HG03378 (cell line): ENCODE results near the gene KIF1C.
"Not testable (repeated sequence)": the region's sequence is repeated elsewhere in the genome, so short reads cannot be mapped to it uniquely, and the experiment has no call there.

Experiments used
- ATAC-seq: cut with Tn5 transposase; IDR thresholded peaks from one replicate; pipeline ENCODE4 v1.9.1; 2021; ENCODE audit warnings: mild to moderate bottlenecking, moderate library complexity; ENCODE audit not compliant: unreplicated experiment

KIF1C gene

DNA sequence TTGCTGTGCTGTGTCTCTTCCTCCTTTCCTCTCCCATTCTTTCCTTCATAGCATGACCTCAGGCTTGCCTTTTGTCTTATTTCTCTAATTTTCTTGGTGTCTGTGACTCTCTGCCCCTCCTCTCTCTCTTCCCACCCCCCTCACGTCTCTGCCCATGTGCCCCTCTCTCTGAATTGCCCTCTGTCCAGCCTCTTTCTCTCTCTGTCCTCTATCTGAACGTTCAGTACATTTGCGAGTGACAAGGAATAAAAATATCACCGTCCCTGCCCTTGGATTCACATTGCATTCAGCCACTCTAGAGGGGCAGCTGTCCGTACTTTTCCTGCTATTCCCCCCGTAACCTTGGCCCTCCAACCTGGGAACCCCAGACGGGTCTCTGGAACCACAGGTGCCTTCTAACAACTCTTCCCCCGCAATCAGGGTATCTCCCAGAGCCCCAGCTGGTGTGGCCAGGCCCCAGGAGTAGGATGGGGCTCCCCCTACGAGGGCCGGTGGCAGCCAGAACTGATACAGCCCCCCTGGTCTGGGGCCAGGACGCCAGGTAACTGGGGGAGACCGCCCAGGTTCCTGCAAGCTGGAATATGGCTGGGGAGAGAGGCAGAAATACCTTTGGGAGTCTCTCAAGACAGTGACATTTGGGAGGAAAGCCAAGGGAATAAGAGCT is 1.8 kb downstream of the KIF1C start:
- no peak for ATAC-seq

DNA sequence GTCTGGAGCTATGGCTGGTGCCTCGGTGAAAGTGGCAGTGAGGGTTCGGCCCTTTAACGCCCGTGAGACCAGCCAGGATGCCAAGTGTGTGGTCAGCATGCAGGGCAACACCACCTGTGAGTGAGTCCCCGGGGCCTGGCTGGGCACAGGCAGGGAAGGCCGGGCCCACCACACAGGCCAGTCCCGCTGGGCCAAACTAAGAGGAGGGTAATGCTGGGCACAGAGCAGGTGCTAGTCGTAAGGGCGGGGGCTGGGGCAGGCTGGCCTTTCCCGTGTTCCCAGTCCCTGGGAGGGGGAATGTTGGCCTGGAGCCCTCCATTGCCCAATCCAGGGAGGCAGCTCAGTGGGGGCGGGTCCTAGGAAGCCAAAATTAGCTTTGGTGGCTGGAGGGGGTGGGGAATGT is 2.5 kb downstream of the KIF1C start:
- no peak for ATAC-seq

DNA sequence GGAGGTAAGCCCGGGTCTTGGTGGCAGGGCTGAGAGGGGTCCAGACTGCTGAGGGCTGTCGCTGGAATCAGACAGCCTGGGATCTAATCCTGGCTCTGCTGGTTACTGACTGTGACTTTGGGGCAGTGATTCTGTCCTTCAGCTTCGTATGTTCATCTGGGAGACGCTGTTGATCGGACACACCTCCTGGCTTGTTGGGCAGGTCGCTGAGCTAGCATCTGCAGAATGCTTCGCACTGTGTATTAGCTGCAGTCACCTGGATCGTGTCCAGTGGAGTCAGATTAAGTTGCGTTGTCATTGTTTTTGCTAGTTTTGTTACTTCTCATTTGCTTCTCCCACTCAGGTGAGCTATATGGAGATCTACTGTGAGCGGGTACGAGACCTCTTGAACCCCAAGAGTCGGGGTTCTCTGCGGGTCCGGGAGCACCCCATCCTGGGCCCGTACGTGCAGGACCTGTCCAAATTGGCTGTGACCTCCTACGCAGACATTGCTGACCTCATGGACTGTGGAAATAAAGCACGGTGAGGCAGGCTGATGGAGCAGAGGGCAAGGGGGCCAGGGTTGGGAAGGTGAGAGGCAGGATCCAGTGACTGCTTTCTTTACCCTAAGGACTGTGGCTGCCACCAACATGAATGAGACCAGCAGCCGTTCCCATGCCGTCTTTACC is 4.5 kb downstream of the KIF1C start:
- no peak for ATAC-seq

DNA sequence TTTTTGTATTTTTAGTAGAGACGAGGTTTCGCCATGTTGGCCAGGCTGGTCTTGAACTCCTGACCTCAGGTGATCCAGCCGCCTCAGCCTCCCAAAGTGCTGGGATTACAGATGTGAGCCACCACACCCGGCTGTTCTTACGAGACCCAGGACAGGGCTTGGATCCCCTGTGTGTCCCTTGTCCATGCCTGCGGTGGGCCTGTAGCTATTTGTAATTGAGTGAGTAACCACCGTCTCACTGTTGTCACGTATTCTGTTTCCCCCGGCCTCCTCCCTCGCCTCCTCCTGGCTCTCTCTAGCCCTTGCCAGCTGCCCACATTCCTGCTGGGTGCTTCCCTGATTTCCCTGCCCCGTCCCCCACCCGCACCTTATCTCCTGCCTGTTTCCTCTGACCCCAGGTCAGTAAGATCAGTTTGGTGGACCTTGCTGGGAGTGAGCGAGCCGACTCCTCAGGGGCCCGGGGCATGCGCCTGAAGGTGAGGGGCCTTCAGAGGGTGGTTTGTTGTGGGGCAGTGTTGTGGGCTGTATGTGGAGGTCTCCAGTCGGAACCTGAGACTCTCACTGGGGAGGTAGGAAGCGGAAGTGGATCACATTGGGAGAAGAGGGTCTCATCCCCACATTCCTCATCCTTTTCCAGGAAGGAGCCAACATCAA is 5.6 kb downstream of the KIF1C start:
- ATAC-seq = no peak

DNA sequence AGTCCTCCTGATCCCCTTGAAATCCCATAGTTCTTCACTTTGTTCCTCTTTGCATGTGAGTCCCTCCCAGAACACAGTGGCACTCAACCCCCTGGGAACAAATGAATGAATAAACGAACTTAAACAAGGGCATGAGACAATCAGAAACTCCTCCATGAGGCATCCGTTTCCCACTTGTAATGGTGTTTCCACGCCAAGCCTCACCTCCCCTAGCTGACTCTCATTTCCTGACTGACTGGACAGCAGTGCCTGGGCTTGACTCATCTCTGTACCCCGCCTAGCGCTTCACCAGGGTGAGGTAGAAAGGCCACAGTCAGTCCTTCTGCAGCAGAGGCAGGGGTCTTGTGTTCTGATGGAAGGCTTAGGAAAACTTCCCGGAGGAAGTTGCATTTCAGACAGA is 14.2 kb downstream of the KIF1C start:
- ATAC-seq = no peak

DNA sequence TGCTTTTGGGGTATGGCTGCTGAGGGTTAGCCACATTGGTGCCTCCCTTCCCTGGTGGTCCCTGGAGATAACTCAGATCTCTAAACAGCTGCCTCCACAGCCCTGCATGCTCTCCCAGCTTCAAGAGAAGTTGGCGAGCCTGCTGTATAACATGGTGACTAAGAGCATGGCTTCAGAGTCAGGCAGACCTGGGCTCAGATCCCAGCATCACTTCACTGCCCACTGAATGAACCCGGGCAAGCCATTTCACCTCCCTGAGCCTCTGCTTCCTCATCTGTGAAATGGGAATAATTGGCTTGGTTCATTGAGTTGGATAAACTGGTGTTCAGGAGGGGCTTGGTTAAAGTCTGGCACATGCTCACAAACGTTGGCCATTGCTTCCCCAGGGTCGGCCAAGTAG is 16.6 kb downstream of the KIF1C start:
- no peak for ATAC-seq

DNA sequence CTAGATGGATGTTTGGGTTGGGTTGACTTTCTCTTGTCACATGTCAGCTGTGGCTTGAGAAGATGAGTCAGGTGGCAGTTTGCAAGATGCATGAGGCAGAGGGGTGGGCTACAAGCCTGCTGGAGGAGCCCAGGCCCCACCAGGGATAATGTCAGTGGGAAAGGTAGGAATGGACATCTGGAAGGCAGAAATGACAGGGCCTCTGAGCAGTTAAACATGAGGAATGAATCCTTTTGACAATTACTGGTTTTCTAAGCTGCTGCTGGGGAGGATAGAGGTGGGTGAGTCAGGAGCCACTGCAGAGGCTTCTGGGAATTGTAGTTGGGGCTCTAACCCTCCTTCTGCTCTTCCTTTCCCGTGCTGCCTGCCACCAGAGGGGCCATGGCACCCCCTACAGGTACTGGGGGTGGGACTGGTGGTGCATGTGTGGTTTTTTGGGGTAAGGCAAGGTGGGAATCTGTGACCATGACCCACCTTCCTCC is 21.8 kb downstream of the KIF1C start:
- ATAC-seq = no peak

DNA sequence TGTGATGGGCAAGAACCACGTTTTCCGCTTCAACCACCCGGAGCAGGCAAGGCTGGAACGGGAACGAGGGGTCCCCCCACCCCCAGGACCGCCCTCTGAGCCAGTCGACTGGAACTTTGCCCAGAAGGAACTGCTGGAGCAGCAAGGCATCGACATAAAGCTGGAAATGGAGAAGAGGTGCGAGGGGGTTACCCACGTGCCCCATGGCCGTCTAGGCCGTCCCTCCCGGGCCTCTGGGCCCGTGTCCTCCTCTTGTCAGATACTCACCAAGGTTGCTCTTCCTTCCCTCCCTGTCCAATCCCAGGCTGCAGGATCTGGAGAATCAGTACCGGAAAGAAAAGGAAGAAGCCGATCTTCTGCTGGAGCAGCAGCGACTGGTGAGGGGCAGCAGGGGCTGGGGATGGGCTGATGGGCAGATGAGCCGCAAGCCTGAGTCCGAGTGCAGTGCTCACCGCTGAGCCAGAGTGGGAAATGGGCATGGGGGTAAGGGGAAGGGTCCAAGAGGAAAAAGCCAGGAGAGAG is 22.8 kb downstream of the KIF1C start:
- no peak for ATAC-seq

DNA sequence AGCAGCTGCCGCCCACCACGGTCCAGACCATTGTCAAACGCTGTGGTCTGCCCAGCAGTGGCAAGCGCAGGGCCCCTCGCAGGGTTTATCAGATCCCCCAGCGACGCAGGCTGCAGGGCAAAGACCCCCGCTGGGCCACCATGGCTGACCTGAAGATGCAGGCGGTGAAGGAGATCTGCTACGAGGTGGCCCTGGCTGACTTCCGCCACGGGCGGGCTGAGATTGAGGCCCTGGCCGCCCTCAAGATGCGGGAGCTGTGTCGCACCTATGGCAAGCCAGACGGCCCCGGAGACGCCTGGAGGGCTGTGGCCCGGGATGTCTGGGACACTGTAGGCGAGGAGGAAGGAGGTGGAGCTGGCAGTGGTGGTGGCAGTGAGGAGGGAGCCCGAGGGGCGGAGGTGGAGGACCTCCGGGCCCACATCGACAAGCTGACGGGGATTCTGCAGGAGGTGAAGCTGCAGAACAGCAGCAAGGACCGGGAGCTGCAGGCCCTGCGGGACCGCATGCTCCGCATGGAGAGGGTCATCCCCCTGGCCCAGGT is 24.5 kb downstream of the KIF1C start:
- no peak for ATAC-seq

DNA sequence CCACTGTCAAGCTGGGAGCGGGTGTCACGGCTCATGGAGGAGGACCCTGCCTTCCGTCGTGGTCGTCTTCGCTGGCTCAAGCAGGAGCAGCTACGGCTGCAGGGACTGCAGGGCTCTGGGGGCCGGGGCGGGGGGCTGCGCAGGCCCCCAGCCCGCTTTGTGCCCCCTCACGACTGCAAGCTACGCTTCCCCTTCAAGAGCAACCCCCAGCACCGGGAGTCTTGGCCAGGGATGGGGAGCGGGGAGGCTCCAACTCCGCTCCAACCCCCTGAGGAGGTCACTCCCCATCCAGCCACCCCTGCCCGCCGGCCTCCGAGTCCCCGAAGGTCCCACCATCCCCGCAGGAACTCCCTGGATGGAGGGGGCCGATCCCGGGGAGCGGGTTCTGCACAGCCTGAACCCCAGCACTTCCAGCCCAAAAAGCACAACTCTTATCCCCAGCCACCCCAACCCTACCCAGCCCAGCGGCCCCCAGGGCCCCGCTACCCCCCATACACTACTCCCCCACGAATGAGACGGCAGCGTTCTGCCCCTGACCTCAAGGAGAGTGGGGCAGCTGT is 25.9 kb downstream of the KIF1C start:
- ATAC-seq = no peak

DNA sequence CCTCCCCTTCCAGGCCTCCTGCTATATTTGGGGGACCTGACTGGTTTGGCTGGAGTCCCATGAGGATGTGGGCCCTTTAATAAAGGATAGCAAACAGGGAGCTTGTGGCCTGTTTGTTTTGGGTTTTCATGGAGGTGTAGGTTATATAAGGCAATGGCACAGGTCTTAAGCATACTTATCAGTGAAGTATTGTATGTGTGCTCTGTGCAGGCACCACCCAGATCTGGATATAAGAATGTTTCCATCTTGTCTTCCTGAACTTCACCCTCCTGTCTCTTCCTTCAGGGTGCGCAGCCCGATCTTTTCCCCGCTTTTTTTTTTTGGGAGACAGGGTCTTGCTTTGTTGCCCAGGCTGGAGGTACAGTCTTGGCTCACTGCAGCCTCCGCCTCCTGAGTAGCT is 26.9 kb downstream of the KIF1C start:
- ATAC-seq = no peak

DNA sequence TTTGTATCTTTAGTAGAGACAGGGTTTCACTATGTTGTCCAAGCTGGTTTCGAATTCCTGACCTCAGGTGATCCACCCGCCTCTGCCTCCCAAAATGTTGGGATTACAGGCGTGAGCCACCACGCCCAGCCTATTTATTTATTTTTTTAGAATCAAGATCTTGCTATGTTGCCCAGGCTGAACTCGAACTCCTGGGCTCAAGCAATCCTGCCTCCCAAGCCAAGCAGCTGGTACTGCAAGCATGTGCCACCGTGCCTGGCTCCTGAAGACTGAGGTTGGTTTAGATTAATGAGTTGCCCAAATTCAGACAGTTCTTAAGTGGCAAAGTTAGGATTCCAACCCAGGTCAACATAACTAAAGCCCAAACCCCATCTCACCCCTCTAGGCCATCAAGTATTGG is 29.5 kb downstream of the KIF1C start:
- no peak for ATAC-seq

DNA sequence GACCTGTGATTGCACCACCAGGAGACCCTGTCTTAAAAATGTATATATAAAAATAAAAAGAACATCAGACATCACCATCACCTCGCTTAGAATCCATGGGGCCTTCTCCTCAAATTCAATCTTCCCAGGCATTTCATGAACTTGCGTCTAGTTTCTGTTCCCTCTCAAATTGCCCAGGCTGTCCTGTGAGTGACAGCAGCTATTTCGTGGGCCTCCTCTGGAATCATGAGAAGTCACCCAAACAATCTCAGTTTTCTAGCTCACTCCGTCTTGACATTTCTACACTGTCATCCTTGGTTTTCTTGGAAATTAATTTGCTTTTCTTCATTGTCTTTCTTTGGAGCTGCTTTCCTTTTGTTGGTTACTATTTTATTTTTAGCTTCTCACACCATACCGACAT is 30.2 kb downstream of the KIF1C start:
- no peak for ATAC-seq

DNA sequence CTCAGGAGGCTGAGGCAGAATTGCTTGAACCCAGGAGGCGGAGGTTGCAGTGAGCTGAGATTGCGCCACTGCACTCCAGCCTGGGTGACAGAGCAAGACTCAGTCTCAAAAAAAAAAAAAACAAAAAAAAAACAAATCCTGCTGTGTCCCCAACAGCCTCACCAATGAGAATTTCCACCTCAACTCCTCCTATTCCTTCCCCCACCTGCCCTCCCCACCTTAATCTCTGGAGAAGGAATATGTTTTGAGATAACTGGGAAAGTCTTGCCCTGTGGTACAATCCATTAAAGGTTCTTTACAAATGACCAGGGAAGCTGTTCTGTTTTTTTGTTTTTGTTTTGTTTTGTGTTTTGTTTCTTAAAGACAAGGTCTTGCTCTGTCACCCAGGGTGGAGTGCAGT is 32.4 kb downstream of the KIF1C start:
- ATAC-seq = not testable (repeated sequence)

DNA sequence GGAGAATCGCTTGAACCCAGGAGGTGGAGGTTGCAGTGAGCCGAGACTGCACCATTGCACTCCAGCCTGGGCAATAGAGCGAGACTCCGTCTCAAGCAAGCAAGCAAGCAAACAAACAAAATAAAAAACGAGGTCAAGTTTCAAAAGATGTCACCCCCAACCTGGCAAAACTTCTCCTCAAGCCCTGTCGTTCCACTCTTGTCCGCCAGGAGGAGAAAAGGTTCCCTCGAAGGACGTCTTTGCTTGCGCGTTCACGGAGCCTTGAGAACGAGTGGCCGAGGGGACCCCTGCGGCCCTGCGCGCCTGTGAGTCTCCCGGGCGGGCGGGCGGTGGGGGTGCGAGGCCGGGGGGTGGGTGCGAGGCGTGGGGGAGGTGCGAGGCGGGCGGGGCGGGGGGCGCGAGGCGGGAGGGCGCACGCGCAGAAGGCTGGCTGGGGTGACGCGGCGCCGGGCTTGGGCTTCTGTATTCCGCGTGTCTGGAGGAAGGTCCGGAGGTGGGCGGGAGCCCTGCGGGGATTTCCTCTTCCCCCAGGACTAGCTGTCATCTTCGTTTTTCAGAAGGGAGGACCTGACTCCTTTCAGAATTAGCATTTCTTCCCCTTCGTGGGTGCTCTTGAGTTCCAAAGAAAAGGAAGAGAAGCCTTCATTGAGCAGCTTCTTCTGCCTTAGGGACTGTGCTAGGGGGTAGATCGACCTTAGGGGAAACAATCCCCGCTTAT is 33.8 kb downstream of the KIF1C start:
- no peak for ATAC-seq

DNA sequence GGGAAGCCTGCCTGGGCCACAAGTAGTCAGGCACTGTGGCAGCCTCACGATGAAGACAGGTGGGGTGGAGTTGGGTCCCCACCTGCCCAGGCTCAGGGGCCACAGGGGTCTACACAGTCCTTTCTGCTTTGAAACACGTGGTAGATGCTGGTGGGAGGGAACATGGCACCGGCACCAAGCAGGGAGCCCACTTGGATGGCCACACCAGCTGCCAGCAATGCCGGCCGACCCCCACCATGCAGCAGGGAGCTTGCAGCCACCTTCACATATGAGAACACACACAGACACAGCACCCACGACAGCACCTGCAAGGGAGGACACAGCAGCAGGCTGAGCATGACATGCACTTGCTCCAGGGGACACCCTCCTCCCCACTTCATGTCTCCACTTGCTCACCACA is 35.1 kb downstream of the KIF1C start:
- no peak for ATAC-seq

DNA sequence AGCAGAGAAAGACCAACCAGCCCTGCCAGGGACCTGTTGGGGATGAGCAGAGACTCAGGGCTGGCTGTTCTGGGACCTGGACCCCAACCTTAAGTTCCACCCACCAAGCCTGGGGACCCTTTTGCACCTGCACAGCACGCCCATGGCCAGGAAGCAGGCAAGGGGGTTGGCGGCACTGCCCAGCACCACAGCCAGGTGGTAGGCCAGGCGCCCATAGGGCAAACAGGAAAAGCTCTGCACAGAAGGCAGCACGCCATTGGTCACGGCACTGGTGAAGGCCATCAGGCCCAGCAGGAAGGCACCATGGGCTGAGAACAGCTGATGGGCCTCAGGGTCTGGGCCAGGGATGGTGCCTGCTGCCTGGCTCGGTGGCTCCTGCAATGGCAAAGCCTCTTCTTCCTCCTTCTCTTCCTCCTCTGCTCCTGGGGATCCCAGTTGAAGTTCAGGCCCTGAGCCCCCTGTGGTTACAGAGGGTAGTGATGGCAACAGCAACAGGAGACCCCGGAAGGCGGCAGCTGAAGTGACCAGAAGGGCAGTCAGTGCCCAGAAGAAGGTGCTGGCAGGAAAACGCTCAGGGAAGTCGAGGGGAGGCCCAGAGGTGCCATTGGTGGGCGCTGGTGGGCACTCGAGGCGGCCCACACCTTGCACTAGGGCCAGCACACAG is 35.7 kb downstream of the KIF1C start:
- ATAC-seq = no peak

DNA sequence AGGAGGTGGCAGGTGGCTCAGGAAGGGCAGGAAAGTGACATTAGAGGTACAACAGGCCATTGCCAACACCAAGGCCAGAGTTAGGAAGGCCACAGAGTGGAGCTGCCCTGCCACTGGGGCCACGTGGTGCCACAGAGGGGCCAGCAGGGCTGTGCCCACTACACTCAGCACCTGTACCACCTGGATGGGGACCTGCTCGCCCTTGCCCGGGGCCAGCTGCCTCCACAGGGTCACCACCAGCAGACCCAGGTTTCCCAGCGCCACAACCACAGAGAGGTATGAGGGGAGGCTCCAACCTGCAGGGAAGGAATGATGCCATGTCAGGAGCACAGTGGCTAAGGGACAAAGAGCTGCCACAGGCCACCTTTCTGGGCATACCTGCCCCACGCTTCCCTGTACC is 36.3 kb downstream of the KIF1C start:
- no peak for ATAC-seq

DNA sequence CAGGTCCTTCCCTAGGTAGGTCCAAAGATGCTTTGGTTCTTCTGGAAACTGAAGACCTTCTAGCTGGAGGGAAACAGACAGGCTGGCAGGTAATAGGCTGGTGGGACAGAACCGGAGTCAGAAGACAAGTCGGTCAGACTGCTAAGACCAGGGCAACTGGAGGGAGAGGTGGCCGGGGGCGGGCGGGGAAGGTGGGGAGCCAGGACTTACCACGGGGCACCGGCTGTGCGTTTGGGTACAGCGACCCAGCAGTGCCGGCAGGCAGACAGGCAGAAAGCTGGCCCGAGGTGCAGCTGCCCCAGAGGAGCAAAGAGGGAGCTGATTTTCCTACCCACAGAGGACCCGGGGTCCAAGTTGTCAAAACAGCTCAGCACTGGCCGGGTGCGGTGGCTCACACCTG is 36.9 kb downstream of the KIF1C start:
- ATAC-seq = no peak

DNA sequence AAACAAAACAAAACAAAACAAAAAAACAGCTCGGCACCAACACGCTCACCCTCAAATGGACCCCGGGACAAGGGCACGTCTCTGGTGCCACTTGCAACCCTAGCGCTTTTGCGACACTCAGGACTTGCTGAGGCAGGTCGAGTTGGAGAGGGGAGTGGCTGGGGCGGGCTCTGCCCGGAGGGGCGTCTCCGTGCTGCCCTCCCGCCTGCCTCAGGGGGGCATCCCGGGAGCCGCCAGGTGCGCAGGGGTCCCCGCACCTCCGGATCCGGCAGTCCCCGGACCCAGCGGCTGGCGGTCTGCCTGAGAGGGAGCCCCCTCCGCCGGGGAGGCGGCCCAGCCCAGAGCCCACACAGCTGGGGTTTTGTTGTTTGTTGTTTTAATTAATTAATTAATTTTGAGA is 37.6 kb downstream of the KIF1C start, which contains the start of gene SLC52A1:
SLC52A1 (minus strand) TSS at position 112 of the 400 bp plus-strand sequence. CDS start 820 bp downstream, outside the sequence.
- no peak for ATAC-seq
